Endothelial cell of hepatic sinusoid (primary cell): ENCODE measurements around the gene DCTN4.

Source experiments
- in situ Hi-C: cut with HindIII; loops from 2 replicates; pipeline ENCODE4 v1.10.0; 2017; ENCODE audit warnings: low sequenced_read_pairs

Gene DCTN4

DNA sequence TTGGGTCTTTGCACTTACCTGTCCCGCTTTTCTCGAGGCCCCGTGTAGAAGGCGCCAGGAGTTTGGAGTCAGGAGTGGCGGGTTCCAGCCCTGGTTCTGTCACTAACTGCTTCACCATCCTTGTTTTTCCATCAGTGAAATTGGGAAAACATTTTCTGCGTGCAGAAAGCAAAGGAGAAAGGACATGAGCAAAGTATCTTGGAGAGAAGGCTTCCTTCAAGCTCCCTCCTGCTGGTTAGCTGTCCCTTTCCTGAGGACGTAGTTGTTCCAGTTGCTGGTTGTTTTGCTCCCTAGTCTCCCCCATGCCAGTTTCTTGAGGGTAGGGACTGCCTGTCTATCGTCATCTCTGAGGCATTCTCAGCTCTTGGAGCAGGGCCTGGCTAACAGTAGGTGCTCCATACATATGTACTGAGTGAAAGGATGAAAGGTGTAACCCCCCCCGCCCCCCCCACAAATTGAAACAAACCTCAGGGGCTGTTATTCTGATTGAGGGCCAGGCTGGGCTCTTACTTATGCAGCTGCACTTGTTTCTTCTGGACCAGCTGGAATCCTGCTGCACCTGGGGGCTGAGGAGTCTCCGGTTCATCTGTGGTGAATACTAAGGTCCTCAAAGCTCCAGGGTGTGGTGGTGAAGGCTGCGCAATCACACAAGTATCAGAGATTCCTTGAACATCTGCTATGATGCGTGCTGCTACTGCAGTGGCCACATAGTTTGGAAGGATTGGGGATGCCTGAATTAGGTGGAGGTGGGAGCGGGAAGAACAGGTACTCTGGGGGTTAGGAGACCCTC lies 20.8 kb upstream of the DCTN4 start:
- in situ Hi-C loops = no loop called here

DNA sequence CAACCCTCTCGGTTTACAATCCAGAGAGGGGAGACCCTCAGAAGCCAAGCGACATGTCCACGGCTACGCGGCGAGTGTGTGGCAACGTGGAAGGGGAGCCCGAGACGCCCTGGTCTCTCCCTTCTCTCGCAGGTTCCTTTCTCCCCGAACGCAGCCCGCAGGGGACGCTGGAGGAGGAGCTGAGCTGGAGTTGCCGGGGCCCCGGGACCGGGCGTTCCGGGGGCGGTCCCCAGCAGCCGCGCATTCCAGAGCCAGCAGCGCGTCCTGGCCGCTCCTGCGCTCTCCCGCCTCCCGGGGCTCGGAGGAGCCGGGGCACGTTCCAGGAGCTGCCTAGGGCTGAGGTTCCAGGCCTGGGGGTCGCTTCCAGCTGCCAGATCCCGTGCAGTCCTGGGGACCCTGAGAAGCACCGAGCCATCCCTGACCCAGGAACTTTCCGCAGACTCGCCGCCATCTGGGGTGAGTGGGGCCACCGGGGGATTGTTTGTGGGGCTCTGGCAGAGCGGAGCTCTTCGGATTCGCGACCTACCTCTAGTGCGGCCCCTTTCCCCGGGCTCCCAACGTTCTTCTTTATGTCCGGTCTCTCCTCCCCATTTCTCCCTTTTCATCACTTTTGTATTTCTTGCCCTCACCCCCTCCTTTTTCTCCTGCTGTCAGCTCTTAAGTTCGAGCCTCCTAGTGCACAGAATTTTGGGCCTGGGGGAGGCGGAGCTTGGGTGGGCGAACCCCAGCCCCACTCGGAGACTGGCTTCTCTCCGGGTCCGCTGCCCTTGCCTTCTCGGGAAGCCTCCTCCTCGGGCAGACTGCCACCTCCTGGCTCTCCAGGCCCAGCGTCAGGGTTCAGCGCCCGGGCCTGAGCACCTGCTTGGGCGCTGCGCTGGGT lies 19.9 kb upstream of the DCTN4 start, which contains the start of gene SMIM3:
Gene SMIM3, plus strand, starts transcription at position 241 of the 880 bp plus-strand sequence. CDS start 16,684 bp downstream, outside the sequence.
- in situ Hi-C loops = no loop called here

DNA sequence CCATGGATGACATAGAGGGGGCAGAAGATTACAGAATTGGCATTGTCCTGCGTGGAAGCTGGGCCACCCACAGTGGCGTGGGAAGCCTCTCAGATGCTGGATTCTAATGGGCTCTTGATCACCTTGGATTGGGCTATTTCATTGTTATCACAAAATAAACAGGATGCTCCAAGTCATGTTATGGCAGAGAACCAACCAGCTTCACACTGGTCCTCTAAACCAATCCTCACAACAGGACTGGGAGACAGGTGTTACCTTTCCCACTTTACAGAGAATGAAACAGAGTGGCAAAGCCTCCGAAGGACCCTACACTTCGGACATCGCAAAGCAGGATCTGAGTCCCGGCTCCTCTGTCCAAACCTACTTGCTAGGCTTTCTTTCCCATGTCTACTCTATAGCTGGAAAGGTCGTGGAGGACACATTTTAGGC lies 19.3 kb upstream of the DCTN4 start:
- in situ Hi-C loops = no loop called here

DNA sequence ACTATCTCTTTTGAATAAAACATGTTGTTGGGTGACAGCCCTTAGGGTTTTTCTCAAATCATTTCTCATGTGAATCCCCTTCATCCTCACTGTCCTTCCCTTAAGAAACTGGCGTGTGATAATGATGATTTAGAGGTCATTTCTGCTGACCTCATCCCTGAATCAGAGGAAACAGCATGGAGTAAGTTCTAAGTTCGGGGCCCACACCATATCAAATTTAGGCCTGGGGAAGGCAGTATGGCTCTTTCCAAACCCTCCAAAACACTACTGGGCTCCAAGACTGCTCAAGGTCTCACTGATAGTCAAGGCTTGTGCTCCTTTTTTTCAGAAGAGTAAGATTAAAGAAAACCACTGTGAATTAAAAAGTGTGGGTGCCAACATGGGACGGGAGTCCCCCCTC lies 18.9 kb upstream of the DCTN4 start:
- in situ Hi-C loops = no loop called here

DNA sequence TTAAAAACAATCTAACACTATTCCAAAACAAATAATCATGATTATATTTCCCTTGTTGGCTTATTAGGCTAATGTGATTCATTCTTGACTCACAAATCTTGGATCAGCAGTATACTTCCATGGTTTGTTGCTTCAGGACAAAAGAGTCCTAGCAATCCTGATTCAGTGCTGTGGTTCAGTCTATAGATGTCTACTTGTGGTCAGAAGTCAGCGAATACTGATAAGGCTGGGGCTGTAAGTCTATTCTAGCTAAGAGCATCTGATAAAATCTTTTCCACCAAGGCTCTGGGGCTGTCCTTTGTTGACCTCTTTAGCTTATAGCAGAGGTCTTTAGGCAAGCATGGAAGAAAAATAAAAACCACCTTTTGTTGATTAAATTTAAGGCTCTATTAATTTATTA lies 15.3 kb upstream of the DCTN4 start:
- in situ Hi-C loops = no loop called here

DNA sequence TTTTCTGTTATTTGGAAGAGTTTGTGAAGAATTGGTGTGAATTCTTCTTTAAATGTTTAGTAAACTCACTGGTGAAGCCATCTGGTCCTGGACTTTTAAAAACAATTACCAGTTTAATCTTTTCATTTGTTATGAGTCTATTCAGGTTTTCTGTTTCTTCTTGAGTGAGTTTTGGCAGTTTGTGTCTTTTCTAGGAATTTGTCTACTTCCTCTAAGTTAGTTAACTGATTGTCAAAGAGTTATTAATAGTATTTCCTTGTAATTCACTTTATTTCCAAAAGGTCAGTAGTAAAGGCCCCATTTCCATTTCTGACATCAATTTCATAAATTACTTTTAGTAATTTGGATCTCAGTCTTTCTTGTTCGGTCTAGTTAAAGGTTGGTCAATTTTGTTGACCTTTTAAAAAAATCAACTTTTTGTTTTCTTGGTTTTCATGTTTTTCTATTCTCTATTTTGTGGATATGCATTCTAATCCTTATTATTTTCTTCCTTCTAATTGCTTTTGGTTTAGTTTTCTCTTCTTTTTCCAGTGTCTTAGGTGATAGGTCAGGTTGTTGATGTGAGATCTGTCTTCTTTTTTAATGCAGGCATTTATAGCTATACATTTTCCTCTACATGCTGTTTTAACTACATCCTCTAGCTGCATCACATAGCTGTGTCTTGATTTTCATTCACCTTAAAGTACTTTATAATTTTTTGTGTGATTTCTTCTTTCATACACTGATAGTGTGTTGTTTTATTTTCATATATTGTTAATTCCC lies 12.4 kb upstream of the DCTN4 start:
- in situ Hi-C loops = no loop called here

DNA sequence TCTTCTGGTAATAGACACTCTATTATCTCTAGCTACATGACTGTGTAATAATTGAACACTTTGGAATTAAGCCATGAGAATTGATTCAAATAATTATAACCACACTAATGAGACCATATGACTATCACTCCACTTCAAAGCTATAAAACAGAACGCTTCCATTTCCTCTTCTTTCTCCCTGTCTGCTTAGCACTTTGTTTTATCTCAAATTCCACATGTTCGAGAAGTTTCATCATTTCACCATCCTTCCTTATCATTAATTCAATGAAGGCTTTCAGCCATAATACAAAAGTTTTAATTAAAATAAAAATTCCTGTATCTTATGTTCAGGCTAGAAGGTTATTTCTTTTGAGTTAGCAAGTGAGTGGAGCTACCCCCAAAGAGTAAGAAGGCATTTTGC lies 7.4 kb upstream of the DCTN4 start:
- in situ Hi-C loops = no loop called here

DNA sequence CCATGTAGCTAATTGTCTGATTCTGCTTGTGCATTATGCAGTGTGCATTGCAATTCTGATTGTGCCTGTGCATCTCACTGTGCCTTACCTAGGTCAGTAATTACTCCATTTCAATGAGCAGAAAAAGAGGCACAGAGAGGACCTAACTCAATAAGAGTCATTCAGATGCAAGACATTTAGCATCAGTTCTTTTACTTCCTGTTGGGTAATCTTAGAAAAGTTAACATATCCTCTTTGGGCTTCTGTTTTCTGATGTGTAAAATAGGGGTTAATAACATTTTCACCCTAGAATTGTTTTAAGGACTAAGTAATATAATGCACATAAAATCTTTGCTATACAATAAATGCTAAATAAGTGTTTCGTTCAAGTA lies 7.0 kb upstream of the DCTN4 start:
- in situ Hi-C loops = no loop called here

DNA sequence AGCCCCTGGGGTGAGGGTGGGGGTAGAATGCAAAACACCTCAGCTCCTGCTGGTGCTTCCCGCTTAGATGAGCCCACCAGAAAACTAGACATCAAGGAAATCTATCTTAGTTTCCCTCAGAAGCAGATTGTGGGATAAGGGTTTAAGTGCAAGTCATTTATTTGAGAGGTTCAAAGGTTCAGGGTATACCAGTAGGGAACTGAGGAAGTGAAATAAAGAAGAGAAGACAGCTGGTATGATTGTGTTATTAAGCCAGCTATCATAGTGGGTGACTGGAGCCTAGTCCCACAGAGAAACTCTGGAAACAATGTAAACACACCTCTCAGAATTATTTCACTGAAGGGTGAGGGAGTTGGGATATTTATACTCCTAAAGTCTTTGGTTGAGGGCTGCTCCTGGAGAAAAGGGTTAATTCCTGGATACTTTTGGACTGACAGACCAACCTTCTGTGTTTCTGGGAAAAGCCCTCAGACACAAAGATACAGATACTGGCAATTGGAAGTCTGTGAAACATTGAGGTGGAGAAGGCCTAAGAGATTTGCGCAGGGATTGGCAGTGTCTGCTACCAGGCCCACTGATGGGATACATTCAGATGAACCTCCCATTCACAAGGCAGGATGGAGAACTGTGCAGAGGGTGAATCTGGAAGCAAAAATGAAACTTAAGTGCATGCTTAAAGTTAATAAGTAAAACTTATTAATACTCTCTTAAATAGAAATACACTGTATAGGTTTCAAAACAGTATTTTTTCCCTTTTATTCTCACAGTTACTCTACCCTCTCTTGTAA lies 6.4 kb upstream of the DCTN4 start:
- in situ Hi-C loops = no loop called here

DNA sequence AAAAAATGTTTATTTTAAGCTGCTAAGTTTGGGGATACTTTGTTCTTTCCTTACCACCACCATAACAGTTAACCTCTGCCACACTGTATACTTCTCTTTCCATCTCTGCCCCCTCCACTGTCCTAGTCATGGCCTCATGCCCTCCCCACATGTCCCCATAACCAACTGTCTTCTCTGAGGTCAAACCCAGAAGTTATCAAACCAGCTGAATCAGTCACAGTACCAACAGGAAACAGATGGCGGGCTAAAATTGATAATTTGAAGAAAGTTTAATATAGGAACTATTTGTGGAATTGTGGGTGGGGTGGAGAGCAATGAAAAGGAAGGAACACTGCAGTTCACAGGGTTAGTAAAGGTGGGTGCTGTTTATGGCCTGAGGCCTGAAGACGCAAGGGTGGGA lies 5.7 kb upstream of the DCTN4 start:
- in situ Hi-C loops = no loop called here

DNA sequence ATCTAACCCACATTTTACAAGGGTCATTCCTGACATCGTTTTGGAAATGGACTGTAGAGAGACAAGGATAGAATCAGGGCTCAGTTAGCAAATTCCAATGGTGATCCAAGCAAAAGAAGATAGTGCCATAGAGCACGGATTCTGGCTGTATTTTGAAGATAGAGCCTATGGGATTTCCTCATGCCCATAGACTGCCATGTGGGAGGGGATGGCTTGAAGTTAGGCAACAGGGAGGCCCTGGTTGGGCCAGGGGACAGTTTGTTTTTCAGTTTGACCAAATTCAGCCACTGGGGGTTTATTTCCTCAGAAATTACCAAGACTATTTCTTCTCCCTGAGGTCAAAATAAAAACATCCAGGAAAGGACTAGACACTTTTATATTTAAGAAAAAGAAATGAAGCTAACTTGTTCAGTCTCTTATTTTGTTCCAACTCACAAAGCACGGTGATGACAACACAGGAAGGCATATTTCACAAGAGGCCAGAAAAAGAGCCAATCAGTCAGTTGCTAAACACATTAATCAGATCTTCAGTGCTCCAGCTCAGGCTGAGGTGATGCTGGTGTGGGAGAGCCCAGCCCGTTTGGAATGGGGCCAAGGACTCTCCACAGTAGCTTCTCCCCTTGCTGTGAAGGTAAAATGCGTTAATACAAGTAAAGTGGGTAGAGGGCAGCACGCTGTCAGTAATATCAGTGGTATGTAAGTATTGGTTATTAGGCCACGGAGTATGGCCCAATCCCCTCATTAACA lies 4.4 kb upstream of the DCTN4 start:
- in situ Hi-C loops = no loop called here

DNA sequence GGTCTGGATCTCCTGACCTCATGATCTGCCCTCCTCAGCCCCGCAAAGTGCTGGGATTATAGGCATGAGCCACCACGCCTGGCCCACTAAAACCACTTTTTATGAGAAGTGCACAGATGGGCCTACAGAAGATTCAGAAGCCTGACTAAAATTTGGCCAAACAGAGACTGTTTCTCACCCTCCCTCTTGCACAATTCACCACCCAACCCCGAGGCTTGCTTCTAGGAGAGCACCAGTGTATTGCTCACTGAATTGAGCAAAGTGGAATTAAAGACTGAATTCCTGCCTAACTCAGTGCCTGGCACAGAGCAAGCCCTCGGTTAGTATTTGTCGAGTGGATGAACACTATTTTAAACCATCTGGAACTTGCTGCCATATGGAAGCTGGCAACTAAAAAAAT lies 3.4 kb upstream of the DCTN4 start:
- in situ Hi-C loops = no loop called here

DNA sequence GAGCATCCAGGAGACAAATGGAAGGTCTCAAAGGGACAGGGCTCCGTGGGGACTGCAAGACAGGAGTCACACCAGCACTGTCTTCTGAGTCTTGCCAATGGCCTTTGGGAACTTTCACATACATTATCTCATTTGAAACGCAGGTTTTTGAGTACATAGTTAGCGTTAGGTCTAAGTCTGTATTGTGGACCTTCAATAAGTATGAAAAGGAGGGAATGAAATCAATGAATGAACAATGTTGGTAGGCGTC lies 442 bp upstream of the DCTN4 start:
- in situ Hi-C loops = no loop called here

DNA sequence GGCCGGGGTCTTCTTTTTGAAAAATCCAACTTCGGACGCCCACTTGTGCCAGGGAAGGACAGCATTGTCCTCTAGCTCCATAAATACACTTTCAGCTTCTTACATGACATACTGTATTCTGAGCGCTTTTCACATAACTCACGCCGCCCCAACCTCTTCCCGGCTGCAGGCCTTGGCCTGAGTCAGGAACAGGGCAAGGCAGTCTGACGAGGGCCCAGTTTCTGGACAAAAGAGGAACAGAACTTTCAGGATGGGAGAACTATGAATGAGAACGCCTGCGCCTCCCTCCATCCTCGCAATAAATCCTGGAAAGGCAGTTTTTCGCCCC lies 650 bp downstream of the DCTN4 start:
- in situ Hi-C loops = no loop called here

DNA sequence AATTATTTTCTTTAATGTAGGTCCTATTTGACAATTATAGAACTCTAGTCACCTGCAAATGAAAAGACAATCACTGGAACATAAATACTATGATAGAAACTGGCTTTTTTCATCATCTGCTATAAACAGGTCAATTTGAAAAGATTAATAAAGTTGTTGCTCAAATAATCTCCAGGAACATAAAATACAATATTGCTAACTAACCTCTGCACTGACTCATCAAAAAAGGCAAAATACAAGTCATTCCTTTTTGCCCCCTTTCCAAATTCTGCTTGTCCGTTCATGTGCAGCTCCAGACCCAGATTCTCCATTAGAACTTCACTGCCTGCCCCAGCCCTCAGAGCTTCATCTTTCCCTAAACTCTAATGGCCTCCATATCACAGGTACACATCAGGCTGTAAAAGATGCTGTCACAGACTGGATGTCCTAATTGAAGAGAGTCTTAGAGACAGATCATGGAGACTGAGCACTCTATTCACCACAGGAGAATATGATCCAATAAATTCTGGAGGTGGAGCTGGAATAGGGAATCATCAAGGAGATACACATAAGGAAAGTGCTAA lies 1.6 kb downstream of the DCTN4 start:
- in situ Hi-C loops = no loop called here

DNA sequence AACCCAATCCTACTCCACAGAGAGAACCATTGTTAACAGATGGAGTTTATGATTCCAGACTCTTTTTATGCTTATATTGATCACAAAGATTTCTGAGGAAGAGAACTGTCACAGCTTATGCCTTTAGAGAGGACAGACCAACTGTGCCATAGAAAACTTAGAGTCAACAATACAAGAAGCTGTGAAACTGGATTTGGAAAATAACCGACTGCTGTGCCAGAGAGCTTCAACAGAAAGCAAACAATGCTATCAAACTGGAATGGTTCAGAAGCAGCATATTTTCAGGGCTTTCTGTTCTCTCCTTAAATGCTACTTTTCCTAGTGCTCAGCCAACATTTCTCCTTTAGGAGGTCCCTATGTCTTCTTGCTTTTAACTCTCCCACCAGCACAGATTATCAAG lies 5.0 kb downstream of the DCTN4 start:
- in situ Hi-C loops = loop anchor here (5.0 kb wide), 1 partner anchor 33 kb away; no protein-coding TSS in a partner anchor

DNA sequence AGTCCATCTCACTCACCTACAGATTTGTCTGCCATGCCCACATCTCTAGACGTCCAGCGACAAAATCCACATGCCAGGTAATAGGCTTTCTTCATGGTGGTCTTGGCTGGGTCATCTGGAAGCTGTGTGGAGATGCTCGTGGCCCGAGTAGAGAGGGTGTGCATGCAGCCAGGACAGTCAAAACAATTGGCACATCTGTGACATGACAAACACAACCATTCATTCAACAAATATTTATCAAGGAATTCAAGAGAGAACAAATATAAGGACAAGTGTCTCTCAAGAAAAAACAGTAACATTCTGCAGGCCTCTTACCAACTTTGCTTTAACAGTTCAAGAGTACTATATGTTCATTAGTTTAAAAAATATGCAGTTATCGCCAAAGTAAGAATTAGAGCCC lies 5.4 kb downstream of the DCTN4 start:
- in situ Hi-C loops = loop anchor here (5.0 kb wide), 1 partner anchor 34 kb away; no protein-coding TSS in a partner anchor

DNA sequence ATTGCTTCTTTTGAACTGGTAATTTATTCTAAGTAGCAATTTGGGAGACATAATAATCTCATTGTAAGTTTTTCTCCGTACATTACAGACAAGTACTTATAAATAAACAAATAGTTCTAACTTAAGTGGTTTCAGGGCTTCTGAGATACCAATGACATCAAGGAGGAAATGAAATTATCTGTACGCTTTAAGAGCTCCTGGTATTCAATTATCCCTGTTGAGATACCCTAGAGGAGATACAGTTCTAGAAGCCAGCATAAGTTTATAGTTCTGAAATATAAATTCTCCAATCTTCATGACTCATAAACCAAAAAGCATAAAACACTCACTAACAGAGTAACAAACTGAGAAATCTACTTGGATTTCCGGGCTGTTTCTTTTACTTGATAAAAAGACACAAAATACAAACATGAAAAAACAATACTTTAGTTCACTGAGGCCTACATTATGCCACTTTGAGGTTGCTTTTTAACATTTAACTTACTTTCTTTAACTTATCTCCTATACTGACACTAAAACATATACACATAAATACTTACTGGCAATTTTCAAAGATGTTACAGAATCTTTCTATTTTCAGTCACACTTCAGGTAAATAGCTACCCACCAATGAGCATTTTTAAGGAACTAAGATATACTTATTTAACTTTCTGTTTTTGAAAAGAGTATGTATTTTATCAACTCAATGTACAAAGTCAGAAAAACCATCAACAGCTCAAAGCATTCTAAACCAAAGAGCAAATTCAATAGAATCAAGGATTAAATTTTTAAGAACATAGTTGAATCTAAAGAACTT lies 7.5 kb downstream of the DCTN4 start:
- in situ Hi-C loops = loop anchor here (5.0 kb wide), 1 partner anchor 36 kb away; no protein-coding TSS in a partner anchor

DNA sequence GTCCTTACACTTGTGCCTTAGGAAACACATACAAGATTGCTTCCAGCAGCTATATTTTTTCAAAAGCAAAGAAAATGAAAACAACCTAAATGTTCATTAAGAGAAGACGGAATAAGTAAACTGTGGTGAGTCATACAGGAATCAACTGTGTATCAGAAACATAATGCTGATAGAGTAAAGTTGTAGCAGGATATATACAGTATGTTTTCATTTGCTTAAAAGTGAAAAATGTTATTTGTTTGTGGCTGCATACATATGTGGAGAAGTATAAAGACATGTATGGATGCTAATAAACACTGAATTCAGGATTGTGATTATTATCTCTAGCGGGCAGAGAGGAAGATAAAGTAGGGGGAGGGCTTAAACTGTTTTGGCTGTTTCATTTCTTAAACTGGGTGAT lies 8.3 kb downstream of the DCTN4 start:
- in situ Hi-C loops = loop anchor here (5.0 kb wide), 1 partner anchor 37 kb away; no protein-coding TSS in a partner anchor
